WTC11 (cell line): ENCODE measurements around the gene F13A1.

Experiments
- CTCF ChIP-seq: fragments of 200-600 bp; IDR thresholded peaks from 2 replicates; pipeline ENCODE4 v1.8.0; 2022; ENCODE audit warnings: antibody characterized with exemption
- ELF4 ChIP-seq: sonication (generic); formaldehyde crosslinking; IDR thresholded peaks from 2 replicates; pipeline ENCODE4 v1.8.1; 2022; ENCODE audit warnings: low read depth, mild to moderate bottlenecking, moderate library complexity, missing genetic modification reagents
- FOXJ3 ChIP-seq: sonication (generic); formaldehyde crosslinking; IDR thresholded peaks from 2 replicates; pipeline ENCODE4 v1.9.0; 2021; ENCODE audit warnings: missing genetic modification reagents, mild to moderate bottlenecking, borderline replicate concordance
- NR3C1 ChIP-seq: sonication (generic); formaldehyde crosslinking; conservative IDR thresholded peaks from 2 replicates; pipeline ENCODE4 v1.8.1; 2023; ENCODE audit warnings: low read depth, mild to moderate bottlenecking, missing genetic modification reagents
- PREB ChIP-seq: sonication (generic); formaldehyde crosslinking; IDR thresholded peaks from 2 replicates; pipeline ENCODE4 v1.8.1; 2022; ENCODE audit warnings: mild to moderate bottlenecking, missing genetic modification reagents, moderate library complexity, borderline replicate concordance
- RELA ChIP-seq: sonication (generic); formaldehyde crosslinking; IDR thresholded peaks from 2 replicates; pipeline ENCODE4 v1.8.1; 2022; ENCODE audit warnings: missing genetic modification reagents, mild to moderate bottlenecking, borderline replicate concordance
- SP1 ChIP-seq: sonication (generic); formaldehyde crosslinking; conservative IDR thresholded peaks from 2 replicates; pipeline ENCODE4 v1.8.1; 2022; ENCODE audit warnings: missing genetic modification reagents
- TEAD4 ChIP-seq: sonication (generic); formaldehyde crosslinking; IDR thresholded peaks from 2 replicates; pipeline ENCODE4 v1.8.0; 2022; ENCODE audit warnings: mild to moderate bottlenecking, missing genetic modification reagents
- ZNF317 ChIP-seq: sonication (generic); formaldehyde crosslinking; IDR thresholded peaks from 2 replicates; pipeline ENCODE4 v1.8.1; 2023; ENCODE audit warnings: low read depth, mild to moderate bottlenecking, moderate library complexity, missing genetic modification reagents, borderline replicate concordance
- TF ChIP-seq, protein P1 (sequence below): sonication (generic); formaldehyde crosslinking; IDR thresholded peaks from 2 replicates; pipeline ENCODE4 v1.8.0; 2022; ENCODE audit warnings: mild to moderate bottlenecking, missing genetic modification reagents
- TF ChIP-seq, protein P2 (sequence below): sonication (generic); formaldehyde crosslinking; IDR thresholded peaks from 2 replicates; pipeline ENCODE4 v1.8.1; 2023; ENCODE audit warnings: mild to moderate bottlenecking, moderate library complexity, missing genetic modification reagents
- TF ChIP-seq, protein P3 (sequence below): sonication (generic); formaldehyde crosslinking; IDR thresholded peaks from 2 replicates; pipeline ENCODE4 v1.8.0; 2022; ENCODE audit warnings: mild to moderate bottlenecking, missing genetic modification reagents
- TF ChIP-seq, protein P4 (sequence below): sonication (generic); formaldehyde crosslinking; IDR thresholded peaks from 2 replicates; pipeline ENCODE4 v1.8.0; 2022; ENCODE audit warnings: missing genetic modification reagents

DNA sequence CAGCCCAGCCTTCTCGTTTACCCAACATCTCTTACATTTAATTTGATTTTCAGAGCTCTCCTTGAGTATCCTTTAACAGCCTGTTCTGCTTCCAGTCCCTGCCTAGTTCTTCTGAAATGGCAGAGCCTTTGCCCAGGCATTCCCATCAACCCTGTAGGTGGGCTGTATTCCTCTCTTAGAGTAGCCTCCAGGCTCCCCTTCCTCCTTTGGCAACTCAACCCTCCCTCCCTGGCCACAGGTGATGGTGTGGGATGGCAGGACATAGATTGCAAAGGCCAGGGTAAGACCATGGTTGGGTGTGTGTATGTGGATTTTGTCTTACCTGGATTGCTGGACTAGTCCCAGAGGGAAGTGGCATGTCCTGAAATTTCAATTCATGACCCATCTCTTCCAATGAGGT lies 125.4 kb downstream of the F13A1 start:
- TF ChIP-seq FOXJ3 (no peak), CTCF (no peak), RELA (CRISPR knock-in tag) (no peak), NR3C1 (no peak), SP1 (CRISPR knock-in tag) (no peak), TEAD4 (CRISPR knock-in tag) (no peak), PREB (CRISPR knock-in tag) (no peak), ZNF317 (CRISPR knock-in tag) (no peak), ELF4 (no peak)
- TF ChIP-seq, protein P1, sequence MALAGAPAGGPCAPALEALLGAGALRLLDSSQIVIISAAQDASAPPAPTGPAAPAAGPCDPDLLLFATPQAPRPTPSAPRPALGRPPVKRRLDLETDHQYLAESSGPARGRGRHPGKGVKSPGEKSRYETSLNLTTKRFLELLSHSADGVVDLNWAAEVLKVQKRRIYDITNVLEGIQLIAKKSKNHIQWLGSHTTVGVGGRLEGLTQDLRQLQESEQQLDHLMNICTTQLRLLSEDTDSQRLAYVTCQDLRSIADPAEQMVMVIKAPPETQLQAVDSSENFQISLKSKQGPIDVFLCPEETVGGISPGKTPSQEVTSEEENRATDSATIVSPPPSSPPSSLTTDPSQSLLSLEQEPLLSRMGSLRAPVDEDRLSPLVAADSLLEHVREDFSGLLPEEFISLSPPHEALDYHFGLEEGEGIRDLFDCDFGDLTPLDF (CRISPR knock-in tag): no peak
- TF ChIP-seq, protein P2, sequence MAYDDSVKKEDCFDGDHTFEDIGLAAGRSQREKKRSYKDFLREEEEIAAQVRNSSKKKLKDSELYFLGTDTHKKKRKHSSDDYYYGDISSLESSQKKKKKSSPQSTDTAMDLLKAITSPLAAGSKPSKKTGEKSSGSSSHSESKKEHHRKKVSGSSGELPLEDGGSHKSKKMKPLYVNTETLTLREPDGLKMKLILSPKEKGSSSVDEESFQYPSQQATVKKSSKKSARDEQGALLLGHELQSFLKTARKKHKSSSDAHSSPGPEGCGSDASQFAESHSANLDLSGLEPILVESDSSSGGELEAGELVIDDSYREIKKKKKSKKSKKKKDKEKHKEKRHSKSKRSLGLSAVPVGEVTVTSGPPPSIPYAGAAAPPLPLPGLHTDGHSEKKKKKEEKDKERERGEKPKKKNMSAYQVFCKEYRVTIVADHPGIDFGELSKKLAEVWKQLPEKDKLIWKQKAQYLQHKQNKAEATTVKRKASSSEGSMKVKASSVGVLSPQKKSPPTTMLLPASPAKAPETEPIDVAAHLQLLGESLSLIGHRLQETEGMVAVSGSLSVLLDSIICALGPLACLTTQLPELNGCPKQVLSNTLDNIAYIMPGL (CRISPR knock-in tag): no peak
- TF ChIP-seq, protein P3, sequence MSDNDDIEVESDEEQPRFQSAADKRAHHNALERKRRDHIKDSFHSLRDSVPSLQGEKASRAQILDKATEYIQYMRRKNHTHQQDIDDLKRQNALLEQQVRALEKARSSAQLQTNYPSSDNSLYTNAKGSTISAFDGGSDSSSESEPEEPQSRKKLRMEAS (CRISPR knock-in tag): no peak
- TF ChIP-seq, protein P4, sequence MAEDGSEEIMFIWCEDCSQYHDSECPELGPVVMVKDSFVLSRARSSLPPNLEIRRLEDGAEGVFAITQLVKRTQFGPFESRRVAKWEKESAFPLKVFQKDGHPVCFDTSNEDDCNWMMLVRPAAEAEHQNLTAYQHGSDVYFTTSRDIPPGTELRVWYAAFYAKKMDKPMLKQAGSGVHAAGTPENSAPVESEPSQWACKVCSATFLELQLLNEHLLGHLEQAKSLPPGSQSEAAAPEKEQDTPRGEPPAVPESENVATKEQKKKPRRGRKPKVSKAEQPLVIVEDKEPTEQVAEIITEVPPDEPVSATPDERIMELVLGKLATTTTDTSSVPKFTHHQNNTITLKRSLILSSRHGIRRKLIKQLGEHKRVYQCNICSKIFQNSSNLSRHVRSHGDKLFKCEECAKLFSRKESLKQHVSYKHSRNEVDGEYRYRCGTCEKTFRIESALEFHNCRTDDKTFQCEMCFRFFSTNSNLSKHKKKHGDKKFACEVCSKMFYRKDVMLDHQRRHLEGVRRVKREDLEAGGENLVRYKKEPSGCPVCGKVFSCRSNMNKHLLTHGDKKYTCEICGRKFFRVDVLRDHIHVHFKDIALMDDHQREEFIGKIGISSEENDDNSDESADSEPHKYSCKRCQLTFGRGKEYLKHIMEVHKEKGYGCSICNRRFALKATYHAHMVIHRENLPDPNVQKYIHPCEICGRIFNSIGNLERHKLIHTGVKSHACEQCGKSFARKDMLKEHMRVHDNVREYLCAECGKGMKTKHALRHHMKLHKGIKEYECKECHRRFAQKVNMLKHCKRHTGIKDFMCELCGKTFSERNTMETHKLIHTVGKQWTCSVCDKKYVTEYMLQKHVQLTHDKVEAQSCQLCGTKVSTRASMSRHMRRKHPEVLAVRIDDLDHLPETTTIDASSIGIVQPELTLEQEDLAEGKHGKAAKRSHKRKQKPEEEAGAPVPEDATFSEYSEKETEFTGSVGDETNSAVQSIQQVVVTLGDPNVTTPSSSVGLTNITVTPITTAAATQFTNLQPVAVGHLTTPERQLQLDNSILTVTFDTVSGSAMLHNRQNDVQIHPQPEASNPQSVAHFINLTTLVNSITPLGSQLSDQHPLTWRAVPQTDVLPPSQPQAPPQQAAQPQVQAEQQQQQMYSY (CRISPR knock-in tag): no peak
